Measurements from ENCODE around the gene KIFBP. TPM values are rescaled to one million over a fixed set of nuclear protein-coding genes. Genes with fewer than 3 reads are reported as not detected.
"Not testable (repeated sequence)": the region's sequence is repeated elsewhere in the genome, so short reads cannot be mapped to it uniquely, and the experiment has no call there.

Gene KIFBP
- total and polyA plus RNA-seq, 2 donors from 2014 or later = 25.6 to 26.7 TPM

DNA sequence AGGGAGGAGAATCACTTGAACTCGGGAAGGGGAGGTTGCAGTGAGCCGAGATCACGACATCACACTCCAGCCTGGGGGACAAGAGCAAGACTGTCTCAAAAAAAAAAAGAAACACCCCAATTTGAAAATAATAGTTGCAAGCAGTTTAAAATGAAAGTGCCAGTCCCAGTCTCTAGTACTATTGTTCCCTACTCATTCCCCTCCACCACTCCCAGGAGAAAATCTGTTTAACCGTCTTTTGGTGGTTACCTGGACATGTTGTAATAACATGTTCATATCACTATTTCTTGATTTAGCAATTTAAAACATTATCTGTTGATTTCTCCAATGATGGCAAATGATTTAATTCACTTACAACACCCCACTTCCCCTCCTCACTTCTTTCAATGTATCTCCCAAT, 44.7 kb downstream of the KIFBP start:
- Histone ChIP-seq H3K36me3 (ENCODE audit: control insufficient read depth in 2 of 3, insufficient read depth in 3 of 3, low read length in 3 of 3) (no peaks in the 10 kb centered on the region), H3K27me3 (ENCODE audit: control insufficient read depth, insufficient read depth, low read length) (no peaks in the 10 kb centered on the region), H3K27ac (ENCODE audit: low read depth in 2 of 2, low read length in 2 of 2) (no peak overlapping the region), H3K4me1 (ENCODE audit: control insufficient read depth in 2 of 3, insufficient read depth in 2 of 3, low read depth in 1 of 3, low read length in 3 of 3) (no peaks in the 10 kb centered on the region), H3K4me3 (ENCODE audit: low read length in 3 of 3) (no peak overlapping the region), H3K9me3 (ENCODE audit: control insufficient read depth in 2 of 3, insufficient read depth in 1 of 3, low read length in 3 of 3) (no peaks in the 10 kb centered on the region), H3K9ac (ENCODE audit: low read length in 3 of 3) (no peak overlapping the region)
- DNase-seq = no peak
- TF ChIP-seq, protein P1, sequence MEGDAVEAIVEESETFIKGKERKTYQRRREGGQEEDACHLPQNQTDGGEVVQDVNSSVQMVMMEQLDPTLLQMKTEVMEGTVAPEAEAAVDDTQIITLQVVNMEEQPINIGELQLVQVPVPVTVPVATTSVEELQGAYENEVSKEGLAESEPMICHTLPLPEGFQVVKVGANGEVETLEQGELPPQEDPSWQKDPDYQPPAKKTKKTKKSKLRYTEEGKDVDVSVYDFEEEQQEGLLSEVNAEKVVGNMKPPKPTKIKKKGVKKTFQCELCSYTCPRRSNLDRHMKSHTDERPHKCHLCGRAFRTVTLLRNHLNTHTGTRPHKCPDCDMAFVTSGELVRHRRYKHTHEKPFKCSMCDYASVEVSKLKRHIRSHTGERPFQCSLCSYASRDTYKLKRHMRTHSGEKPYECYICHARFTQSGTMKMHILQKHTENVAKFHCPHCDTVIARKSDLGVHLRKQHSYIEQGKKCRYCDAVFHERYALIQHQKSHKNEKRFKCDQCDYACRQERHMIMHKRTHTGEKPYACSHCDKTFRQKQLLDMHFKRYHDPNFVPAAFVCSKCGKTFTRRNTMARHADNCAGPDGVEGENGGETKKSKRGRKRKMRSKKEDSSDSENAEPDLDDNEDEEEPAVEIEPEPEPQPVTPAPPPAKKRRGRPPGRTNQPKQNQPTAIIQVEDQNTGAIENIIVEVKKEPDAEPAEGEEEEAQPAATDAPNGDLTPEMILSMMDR (IDR thresholded peaks at IDR 0.05; ENCODE audit: borderline replicate concordance, extremely low read depth, insufficient read depth) = no peak
- intact Hi-C loops (cut with DNase I) = no loop called here
- FAIRE-seq = no peak

DNA sequence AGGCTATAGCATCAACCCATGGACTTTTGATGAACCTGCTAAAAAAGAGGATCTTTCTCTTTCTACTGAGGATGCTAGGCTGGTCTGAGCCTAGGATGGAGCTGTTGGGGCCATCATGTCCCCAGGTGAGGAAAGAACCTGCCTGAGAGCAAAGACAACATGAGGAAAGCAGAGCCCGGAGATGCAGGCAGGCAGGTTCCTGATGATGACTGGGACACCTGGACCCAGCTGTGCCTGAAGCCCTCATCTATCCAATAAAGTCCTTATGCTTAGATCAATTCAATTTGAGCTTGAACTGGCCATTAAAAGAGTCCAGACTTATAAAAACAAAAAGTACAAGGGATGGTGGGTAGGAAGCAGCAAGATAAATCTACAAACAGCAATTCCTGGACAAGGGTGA, 48.9 kb downstream of the KIFBP start:
- H3K9me3 ChIP-seq (ENCODE audit: control insufficient read depth in 2 of 3, insufficient read depth in 1 of 3, low read length in 3 of 3) = no peaks in the 10 kb centered on the region
- H3K4me3 ChIP-seq (ENCODE audit: low read length in 3 of 3) = no peak overlapping the region
- H3K9ac ChIP-seq (ENCODE audit: low read length in 3 of 3) = no peak overlapping the region
- DNase-seq (no peak), FAIRE-seq (no peak)
- no peaks in the 10 kb centered on the region for H3K4me1 ChIP-seq (ENCODE audit: control insufficient read depth in 2 of 3, insufficient read depth in 2 of 3, low read depth in 1 of 3, low read length in 3 of 3)
- no peak overlapping the region for H3K27ac ChIP-seq (ENCODE audit: low read depth in 2 of 2, low read length in 2 of 2)
- no peaks in the 10 kb centered on the region for H3K27me3 ChIP-seq (ENCODE audit: control insufficient read depth, insufficient read depth, low read length)
- intact Hi-C loops (cut with DNase I) = no loop called here
- TF ChIP-seq, protein P1 (IDR thresholded peaks at IDR 0.05; ENCODE audit: borderline replicate concordance, extremely low read depth, insufficient read depth) = no peak
- H3K36me3 ChIP-seq (ENCODE audit: control insufficient read depth in 2 of 3, insufficient read depth in 3 of 3, low read length in 3 of 3) = no peaks in the 10 kb centered on the region

DNA sequence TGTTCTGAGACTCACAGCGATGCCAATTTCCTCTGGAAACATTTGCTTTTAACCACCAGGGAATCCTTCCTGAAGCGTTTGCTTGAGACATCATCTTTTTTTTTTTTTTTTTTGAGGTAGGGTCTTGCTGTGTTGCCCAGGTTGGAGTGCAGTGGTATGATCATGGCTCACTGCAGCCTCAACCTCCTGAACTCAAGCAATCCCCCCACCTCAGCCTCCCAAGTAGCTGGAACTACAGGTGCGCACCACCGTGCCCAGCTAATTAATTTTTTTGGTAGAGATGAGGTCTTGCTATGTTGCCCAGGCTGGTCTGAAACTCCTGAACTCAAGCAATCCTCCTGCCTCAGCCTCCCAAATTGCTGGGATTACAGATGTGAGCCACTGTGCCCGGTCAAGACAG, 52.3 kb downstream of the KIFBP start:
- intact Hi-C loops (cut with DNase I); H3K36me3 ChIP-seq (ENCODE audit: control insufficient read depth in 2 of 3, insufficient read depth in 3 of 3, low read length in 3 of 3); H3K4me3 ChIP-seq (ENCODE audit: low read length in 3 of 3); FAIRE-seq; H3K9ac ChIP-seq (ENCODE audit: low read length in 3 of 3); H3K27ac ChIP-seq (ENCODE audit: low read depth in 2 of 2, low read length in 2 of 2); H3K4me1 ChIP-seq (ENCODE audit: control insufficient read depth in 2 of 3, insufficient read depth in 2 of 3, low read depth in 1 of 3, low read length in 3 of 3); DNase-seq; H3K9me3 ChIP-seq (ENCODE audit: control insufficient read depth in 2 of 3, insufficient read depth in 1 of 3, low read length in 3 of 3); H3K27me3 ChIP-seq (ENCODE audit: control insufficient read depth, insufficient read depth, low read length): not testable (repeated sequence)

DNA sequence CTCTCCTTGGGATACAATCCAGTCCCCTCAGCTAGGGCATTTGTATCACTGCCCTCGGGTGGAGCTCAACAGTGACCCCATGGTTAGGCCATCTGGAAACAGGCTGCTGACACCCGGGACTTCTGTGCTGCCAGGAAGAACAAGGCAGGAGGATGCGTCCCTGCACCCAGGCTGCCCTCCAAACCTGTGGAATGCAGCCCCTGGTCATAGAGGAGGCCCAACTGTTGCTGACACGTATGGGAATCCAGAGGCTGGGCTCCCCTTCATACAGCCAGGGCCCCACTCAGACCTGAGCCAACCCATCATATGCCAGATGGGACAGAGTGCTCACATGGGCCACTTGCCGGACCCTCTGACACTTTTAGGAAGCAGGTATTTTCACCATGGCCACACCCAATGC, 53.8 kb downstream of the KIFBP start:
- no peak overlapping the region for H3K27ac ChIP-seq (ENCODE audit: low read depth in 2 of 2, low read length in 2 of 2)
- no peak for FAIRE-seq

More for the DNA sequence above, 53.8 kb downstream of the KIFBP start:
- Histone ChIP-seq H3K4me1 (ENCODE audit: control insufficient read depth in 2 of 3, insufficient read depth in 2 of 3, low read depth in 1 of 3, low read length in 3 of 3) (no peaks in the 10 kb centered on the region), H3K27me3 (ENCODE audit: control insufficient read depth, insufficient read depth, low read length) (no peaks in the 10 kb centered on the region), H3K36me3 (ENCODE audit: control insufficient read depth in 2 of 3, insufficient read depth in 3 of 3, low read length in 3 of 3) (no peaks in the 10 kb centered on the region), H3K9ac (ENCODE audit: low read length in 3 of 3) (no peak overlapping the region), H3K4me3 (ENCODE audit: low read length in 3 of 3) (no peak overlapping the region), H3K9me3 (ENCODE audit: control insufficient read depth in 2 of 3, insufficient read depth in 1 of 3, low read length in 3 of 3) (no peaks in the 10 kb centered on the region)
- no peak for DNase-seq
- intact Hi-C loops (cut with DNase I) = no loop called here
- TF ChIP-seq, protein P1 (IDR thresholded peaks at IDR 0.05; ENCODE audit: borderline replicate concordance, extremely low read depth, insufficient read depth) = no peak
